GM12801 (cell line): ENCODE data around the gene OGFOD2.

Experiments
- CTCF ChIP-seq: IDR thresholded peaks from one replicate; pipeline ENCODE4 v1.5.1; 2011; ENCODE audit warnings: control low read depth; ENCODE audit not compliant: insufficient read length; ENCODE audit errors: extremely low read depth

OGFOD2 gene

GRCh38 chr12:122989225-122989839 is 14.3 kb downstream of the OGFOD2 start:
- TF ChIP-seq CTCF: no peak

- TF ChIP-seq CTCF: no peak
Measured at GRCh38 chr12:122989874-122990419, 14.9 kb downstream of the OGFOD2 start.

GRCh38 chr12:122990561-122990960 is 15.5 kb downstream of the OGFOD2 start:
- TF ChIP-seq CTCF: no peak

GRCh38 chr12:122990961-122991622 is 16.0 kb downstream of the OGFOD2 start:
- no peak for TF ChIP-seq CTCF

GRCh38 chr12:122991623-122992275 is 16.7 kb downstream of the OGFOD2 start:
- no peak for TF ChIP-seq CTCF

GRCh38 chr12:122992386-122992785 is 17.3 kb downstream of the OGFOD2 start:
- TF ChIP-seq CTCF: no peak

- no peak for TF ChIP-seq CTCF
Measured at GRCh38 chr12:122994140-122994675, 19.2 kb downstream of the OGFOD2 start.
